Stimulated activated CD8-positive, alpha-beta memory T cell treated with anti-CD3 and anti-CD28 coated beads, Interleukin-4, amount 100 ng/mL, for 1 hour (primary cell): ENCODE data around the gene CIITA.
"Not testable (repeated sequence)": the region's sequence is repeated elsewhere in the genome, so short reads cannot be mapped to it uniquely, and the experiment has no call there.

Experiments used
- DNase-seq, 2 donors: peaks; one replicate each; pipeline ENCODE4 v3.0.0-alpha.2; 2020; ENCODE audit warnings: low read depth in 2 of 2, low spot score in 1 of 2

The CIITA gene, protein sequence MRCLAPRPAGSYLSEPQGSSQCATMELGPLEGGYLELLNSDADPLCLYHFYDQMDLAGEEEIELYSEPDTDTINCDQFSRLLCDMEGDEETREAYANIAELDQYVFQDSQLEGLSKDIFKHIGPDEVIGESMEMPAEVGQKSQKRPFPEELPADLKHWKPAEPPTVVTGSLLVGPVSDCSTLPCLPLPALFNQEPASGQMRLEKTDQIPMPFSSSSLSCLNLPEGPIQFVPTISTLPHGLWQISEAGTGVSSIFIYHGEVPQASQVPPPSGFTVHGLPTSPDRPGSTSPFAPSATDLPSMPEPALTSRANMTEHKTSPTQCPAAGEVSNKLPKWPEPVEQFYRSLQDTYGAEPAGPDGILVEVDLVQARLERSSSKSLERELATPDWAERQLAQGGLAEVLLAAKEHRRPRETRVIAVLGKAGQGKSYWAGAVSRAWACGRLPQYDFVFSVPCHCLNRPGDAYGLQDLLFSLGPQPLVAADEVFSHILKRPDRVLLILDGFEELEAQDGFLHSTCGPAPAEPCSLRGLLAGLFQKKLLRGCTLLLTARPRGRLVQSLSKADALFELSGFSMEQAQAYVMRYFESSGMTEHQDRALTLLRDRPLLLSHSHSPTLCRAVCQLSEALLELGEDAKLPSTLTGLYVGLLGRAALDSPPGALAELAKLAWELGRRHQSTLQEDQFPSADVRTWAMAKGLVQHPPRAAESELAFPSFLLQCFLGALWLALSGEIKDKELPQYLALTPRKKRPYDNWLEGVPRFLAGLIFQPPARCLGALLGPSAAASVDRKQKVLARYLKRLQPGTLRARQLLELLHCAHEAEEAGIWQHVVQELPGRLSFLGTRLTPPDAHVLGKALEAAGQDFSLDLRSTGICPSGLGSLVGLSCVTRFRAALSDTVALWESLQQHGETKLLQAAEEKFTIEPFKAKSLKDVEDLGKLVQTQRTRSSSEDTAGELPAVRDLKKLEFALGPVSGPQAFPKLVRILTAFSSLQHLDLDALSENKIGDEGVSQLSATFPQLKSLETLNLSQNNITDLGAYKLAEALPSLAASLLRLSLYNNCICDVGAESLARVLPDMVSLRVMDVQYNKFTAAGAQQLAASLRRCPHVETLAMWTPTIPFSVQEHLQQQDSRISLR

DNA sequence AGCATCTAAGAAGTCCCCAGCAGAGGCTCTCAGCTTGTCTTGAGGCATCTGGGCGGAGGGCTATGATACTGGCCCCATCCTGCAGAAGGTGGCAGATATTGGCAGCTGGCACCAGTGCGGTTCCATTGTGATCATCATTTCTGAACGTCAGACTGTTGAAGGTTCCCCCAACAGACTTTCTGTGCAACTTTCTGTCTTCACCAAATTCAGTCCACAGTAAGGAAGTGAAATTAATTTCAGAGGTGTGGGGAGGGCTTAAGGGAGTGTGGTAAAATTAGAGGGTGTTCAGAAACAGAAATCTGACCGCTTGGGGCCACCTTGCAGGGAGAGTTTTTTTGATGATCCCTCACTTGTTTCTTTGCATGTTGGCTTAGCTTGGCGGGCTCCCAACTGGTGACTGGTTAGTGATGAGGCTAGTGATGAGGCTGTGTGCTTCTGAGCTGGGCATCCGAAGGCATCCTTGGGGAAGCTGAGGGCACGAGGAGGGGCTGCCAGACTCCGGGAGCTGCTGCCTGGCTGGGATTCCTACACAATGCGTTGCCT is at the start of gene CIITA:
Gene CIITA (plus strand): TSS at position 404 of the 543 bp plus-strand sequence. CDS start 129 bp downstream, at position 533.
- DNase-seq = peak; percentile 23

GRCh38 chr16:10827691-10828341 is 49.2 kb upstream of the CIITA start:
- no peak for DNase-seq

- no peak for DNase-seq
Measured at GRCh38 chr16:10828851-10829366, 48.1 kb upstream of the CIITA start.

DNA sequence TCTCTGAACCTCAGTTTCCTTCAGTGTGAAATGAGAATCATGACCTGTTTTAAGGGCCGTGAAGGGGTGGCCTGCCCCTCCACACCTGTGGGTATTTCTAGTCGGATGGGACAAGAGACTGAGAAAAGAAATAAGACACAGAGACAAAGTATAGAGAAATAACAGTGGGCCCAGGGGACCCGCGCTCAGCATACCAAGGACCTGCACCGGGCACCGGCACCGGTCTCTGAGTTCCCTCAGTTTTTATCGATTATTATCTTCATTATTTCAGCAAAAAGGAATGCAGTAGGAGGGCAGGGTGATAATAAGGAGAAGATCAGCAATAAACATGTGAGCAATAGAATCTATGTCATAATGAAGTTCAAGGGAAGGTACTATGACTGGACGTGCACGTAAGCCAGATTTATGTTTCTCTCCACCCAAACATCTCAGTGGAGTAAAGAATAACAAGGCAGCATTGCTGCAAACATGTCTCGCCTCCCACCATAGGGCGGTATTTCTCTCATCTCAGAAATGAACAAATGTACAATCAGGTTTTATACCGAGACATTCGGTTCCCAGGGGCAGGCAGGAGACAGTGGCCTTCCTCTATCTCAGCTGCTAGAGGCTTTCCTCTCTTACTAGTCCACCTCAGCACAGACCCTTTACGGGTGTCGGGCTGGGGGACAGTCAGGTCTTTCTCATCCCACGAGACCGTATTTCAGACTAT is 47.5 kb upstream of the CIITA start:
- DNase-seq = not testable (repeated sequence)

DNA sequence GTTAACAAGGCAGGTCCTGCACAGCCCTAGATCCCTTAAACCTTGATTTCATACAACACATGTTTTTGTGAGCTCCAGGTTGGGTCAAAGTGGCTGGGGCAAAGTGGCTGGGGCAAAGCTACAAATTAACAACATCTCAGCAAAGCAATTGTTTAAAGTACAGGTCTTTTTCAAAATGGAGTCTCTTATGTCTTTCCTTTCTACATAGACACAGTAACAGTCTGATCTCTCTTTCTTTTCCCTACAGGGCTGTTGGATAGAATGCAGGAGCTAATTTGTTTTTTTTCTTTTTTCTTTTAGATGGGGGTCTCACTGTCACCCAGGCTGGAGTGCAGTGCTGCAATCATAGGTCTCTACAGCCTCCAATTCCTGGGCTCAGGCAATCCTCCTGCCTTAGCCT is 46.8 kb upstream of the CIITA start:
- not testable (repeated sequence) for DNase-seq

DNA sequence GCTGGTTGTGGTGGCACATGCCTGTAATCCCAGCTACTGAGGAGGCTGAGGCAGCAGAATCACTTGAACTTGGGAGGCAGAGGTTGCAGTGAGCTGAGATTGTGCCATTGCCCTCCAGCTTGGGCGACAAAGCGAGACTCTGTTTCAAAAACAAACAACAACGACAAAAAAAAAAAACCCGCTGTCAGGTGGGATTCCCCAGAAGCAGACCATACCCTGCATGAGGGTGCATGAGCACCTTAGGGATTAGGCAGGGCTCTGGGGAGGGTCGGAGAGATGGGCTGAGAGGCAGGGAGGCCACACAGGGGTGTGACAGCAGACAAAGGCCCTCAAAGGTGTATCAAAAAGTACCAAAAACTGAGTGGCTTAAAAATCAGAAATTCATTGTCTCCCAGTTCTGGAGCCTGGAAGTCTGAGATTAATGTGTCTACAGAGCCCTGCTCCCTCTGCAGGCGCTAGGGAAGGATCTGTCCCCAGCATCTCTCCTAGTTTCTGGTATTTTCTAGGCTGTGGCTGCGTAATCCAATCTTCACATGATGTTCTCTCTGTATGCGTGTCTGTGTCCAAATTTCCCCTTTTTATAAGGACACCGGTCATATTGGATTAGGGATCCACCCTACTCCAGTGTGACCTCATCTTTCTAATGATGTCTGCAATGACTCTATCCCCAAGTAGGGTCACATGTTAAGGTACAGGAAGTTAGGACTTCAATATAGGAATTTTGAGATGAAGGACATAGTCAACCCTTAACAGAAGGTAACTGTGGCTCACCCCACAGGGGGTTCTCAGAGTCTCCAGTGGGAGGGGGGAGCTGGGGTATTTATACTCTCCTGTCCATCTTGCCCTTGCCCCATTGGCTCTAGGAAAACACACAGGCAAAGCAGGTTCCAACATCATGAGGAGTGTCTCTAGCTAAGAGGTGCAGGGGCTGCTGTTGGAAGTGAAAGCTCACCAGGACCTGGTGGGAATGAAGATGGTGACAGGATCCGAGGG is 44.8 kb upstream of the CIITA start:
- no peak for DNase-seq

- no peak for DNase-seq
Measured at GRCh38 chr16:10833271-10833670, 43.7 kb upstream of the CIITA start.

DNA sequence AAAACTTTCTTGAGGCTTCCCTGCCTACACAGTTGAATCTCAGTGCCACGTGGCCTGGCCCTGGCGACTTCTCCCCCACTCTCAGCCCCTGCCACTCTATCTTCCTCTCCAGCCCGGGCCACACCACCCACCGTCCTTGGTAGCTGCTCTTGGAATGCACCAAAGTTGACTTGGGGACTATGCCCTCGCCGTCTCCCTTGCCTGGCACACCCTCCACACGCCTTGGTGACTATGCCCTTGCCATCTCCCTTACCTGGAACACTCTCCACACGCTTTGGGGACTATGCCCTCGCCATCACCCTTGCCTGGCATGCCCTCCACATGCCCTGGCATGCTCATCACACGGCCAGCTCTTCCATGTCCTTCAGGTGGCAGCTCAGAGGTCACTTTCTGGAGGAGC is 42.9 kb upstream of the CIITA start:
- no peak for DNase-seq

- no peak for DNase-seq
Measured at GRCh38 chr16:10834766-10835165, 42.2 kb upstream of the CIITA start.

DNA sequence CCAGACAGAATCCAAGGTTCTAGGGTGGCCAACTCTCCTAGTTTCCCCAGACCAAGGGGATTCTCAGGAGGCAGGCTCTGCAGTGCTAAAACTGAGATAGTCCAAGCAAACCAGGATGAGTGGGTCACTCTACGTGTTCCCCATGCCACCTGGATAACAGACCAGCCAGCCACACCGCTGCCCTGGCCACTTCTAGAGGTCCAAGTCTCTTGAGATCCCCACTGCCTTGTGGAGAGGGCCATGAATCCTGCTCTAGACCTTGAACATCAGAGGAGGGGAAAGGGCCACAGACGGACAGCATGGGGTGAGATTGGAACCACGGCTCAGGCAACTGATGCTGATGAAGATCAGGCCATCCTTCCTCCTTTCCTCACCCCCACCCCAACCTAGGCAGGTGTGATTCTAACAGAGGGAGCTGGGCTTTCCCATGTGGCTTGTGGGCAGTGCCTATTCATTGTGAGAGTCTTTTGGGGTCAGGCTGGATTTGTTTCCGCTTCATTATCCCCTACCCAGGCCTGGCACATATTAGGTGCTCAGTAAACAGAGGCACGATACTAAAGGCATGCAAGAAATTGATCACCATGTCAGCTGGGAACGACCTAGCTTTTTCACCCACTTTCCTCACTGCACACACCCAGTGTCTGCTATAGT is 41.6 kb upstream of the CIITA start:
- DNase-seq = no peak

- no peak for DNase-seq
Measured at GRCh38 chr16:10836174-10836853, 40.7 kb upstream of the CIITA start.

DNA sequence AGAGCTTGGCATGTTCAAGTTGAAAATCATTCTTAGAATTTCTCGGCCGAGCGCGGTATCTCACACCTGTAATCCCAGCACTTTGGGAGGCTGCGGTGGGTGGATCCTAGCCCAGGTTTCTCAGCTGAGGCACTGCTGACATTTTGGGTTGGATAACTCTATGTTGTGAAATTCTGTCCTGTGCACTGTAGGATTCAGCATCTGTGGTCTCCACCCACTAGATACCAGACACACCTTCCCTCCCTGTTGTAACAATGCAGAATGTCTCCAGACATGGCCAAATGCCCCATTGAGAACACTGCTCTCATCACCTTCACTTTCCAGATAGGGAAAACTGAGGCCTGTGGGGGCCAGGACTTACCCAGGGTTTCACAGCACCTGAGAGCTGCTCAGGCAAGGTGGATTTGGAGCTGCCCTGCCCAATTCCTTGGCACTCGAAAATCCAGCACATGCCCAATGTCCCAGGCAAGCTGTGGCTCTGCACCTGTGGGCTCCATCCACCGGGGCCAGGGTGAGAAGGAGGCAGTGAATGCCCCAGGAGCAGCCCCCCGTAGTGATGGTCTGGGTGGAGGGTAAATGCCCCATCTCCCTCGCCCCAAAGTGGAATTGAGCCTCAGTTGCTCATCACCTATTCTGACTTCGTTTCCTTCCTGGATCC is 38.3 kb upstream of the CIITA start:
- no peak for DNase-seq

- no peak for DNase-seq
Measured at GRCh38 chr16:10839279-10839666, 37.7 kb upstream of the CIITA start.

GRCh38 chr16:10840703-10841102 is 36.3 kb upstream of the CIITA start:
- no peak for DNase-seq

DNA sequence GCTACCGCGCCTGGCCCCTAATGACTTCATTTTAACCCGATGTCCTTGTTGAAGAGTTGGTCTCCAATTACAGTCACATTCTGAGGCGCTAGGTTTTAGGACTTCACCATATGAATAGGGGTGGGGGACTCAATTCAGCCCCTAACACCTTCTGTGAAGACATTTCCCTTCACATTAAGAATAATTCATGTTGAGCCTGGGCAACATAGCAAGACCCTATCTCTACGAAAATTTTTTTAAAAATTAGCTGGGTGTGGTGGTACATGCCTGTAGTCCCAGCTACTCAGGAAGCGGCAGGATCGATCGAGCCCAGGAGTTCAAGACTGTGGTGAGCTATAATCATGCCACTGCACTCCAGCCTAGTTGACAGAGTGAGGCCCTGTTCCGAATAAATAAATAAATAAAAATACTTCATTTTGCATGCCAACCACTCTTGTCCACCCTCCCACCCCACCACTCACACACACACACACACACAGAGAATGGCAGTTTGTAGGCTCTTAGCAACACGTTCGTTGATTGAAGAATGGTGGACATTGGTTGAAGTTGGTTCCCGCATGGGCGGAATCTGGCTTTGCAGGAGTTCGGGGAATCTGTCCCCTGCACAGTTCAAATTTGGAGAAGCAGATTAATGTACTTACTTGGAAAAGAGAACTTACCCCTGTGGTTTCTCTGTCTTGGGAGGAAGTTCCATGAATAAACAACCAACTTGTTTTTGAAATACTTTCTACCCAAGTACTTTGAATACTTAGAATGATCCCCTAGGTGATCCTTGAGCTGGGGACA is 30.6 kb upstream of the CIITA start:
- DNase-seq = no peak

- no peak for DNase-seq
Measured at GRCh38 chr16:10847176-10847575, 29.8 kb upstream of the CIITA start.
